T-helper 2 cell treated with Interferon-gamma antibody and Interleukin-4, amounts not matched to agents 100 ng/mL and 5 ng/mL, for 36 hours (primary cell): ENCODE data around the gene DAGLA. TPM values are rescaled to one million over a fixed set of nuclear protein-coding genes. Genes with fewer than 3 reads are reported as not detected.

Source experiments
- intact Hi-C: fragments of 100-400 bp; cut with micrococcal nuclease; formaldehyde crosslinking; loops from one replicate; pipeline ENCODE4 v1.15.1; 2023
- total RNA-seq: library from RNA; stranded (reverse); gene quantifications from 2 replicates; pipeline ENCODE4 v1.2.3, GENCODE V29; 2022

Gene DAGLA
- total RNA-seq, 1 donor from 2014 or later = 0.07 TPM

- intact Hi-C loops = loop anchor here (2.0 kb wide), 1 partner anchor 23 kb away; the partner anchor contains the start of gene MYRF
Observed at GRCh38 chr11:61775606-61776554, 95.7 kb downstream of the DAGLA start.

DNA sequence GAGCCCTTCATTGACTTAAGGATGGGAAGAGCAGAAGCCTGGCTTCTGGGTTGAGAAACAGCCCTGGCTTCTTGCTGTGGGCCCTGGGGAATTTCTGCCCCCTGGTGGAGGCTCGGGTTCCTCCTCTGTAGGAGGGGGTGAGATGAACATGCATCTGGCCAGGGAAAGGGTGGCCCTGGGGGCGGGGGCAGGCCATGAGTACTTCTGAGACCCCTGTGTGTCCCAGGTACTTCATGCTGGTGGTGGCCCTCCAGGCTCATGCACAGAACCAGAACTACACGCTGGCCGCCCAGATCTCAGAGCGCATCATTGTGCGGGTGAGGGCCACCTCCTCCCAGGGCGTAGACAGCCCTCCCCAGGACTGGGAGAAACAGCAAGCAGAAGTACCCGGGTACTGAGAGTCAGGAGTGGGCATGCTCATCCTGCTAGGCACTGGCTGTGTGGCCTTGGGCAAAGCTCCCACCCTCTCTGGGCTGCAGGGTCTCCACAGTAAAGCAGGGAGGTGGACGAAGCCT, 96.4 kb downstream of the DAGLA start:
- intact Hi-C loops = loop anchor here (2.0 kb wide), 1 partner anchor 24 kb away; the partner anchor contains the start of gene MYRF

DNA sequence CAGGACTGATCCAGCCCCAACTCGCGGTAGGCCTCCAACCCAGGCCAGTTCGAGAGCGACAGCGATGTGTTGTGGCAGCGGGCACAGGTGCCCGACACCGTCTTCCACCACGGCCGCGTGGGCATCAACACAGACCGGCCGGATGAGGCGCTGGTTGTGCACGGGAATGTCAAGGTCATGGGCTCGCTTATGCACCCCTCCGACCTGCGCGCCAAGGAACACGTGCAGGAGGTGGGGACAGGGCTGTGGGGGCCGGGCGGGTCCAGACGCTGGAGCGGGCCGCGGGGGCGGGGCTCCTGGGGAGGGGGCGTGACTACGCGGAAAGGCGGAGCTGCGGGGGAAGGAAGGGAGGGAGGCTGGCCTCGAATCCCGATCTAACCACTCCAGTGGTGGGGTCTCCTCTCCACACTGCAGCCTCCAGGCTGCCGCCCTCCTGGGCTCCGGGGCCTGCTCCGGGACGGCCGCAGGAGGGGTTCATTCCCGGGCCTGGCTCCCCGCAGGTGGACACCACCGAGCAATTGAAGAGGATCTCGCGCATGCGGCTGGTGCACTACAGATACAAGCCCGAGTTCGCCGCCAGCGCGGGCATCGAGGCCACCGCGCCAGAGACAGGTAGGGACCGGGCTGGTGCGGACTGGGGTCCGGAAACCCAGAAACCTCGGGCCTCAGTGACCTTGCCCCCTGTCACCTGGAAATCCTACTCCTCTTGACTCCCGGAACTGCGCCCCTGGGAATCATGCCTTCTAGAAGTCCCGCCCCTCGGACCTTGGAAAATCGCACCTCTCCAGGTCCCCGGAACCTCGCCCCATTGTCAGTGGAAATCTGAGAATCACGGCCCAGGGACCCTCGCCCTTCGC, 97.3 kb downstream of the DAGLA start:
- intact Hi-C loops = loop anchor here (2.0 kb wide), 1 partner anchor 25 kb away; the partner anchor contains the start of gene MYRF

DNA sequence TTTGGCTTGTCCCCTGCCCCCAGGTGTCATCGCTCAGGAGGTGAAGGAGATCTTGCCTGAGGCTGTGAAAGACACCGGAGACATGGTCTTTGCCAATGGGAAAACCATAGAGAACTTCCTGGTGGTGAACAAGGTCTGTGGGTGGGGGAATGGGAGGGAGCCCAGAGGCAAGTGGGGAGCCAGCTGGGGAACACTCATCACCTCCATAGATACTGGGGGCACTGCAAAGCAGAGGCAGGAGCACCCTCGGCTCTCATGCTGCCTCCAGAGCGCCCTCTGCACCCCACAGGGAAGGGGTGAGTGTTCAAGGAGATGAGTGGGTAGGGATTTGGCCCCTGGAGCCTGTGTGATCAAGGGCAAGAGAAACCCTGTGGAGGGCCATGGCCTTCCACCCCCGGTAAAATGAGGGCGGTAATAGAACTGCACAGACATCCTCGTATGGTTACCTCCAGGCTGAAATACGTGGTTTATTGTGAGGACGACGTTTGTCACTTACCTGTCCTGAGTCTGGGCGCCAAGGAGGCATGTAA, 98.2 kb downstream of the DAGLA start:
- intact Hi-C loops = no loop called here

GRCh38 chr11:61778920-61779650, 98.9 kb downstream of the DAGLA start:
- intact Hi-C loops = no loop called here

- intact Hi-C loops = no loop called here
Observed at GRCh38 chr11:61779666-61780525, 99.7 kb downstream of the DAGLA start.

- intact Hi-C loops = no loop called here
Observed at GRCh38 chr11:61780581-61781162, 100.5 kb downstream of the DAGLA start.

GRCh38 chr11:61781585-61781984, 101.4 kb downstream of the DAGLA start:
- intact Hi-C loops = no loop called here

- intact Hi-C loops = no loop called here
Observed at GRCh38 chr11:61782299-61782698, 102.1 kb downstream of the DAGLA start.

DNA sequence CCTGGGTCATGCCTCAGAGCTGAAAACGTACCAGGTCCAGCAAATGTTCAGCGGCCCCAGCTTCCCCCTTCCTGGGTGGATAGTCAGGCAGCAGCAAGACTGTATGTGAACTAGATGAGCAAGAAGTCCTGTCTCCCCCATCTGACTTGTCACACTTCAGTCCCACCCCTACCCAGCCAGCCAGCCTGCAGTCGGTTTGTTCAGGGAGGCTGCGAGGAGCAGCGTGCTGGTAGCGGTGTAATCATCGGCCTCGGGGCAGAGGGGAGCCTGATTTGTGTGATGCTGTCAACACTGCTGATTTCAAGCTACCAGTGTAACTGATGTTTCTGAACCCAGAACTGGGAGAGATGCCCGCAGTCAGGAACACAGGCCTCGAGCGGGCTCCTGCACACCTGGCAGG, 102.7 kb downstream of the DAGLA start:
- intact Hi-C loops = no loop called here

DNA sequence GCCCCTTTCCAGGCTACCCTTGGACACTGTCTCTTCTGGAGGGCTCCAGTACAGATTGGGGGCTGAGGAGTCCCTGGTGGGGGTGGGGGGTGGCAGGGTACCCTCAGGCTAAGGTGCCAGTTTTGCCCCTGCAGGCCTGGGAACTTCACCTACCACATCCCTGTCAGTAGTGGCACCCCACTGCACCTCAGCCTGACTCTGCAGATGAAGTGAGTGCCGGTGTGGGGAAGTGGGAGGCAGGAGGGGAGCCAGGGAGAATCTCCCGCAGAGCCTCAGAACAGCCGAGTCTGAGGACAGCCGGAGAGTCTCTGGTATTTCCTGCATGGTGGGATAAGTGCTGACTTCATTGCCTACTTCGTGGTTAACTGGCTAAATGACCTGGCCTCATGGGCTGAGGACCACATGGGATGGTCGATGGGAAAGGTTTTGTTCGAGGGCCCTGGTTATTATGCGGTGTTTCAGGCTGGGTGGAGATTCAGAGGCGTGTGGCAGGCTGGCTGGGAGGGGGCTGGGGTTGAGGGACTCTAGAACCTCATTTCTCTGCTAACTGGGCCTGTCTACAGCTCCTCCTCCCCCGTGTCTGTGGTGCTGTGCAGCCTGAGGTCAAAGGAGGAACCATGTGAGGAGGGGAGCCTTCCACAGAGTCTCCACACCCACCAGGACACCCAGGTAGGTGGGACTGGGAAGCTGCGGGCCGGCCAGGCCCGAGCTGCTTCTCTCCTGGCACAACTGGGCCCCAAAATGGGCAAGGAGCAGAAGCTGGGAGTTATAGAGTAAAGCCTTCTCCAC, 103.7 kb downstream of the DAGLA start:
- intact Hi-C loops = no loop called here

- intact Hi-C loops = no loop called here
Observed at GRCh38 chr11:61784506-61784805, 104.3 kb downstream of the DAGLA start.

GRCh38 chr11:61785837-61786402, 105.7 kb downstream of the DAGLA start:
- intact Hi-C loops = no loop called here

GRCh38 chr11:61787928-61788491, 107.8 kb downstream of the DAGLA start:
- intact Hi-C loops = no loop called here

DNA sequence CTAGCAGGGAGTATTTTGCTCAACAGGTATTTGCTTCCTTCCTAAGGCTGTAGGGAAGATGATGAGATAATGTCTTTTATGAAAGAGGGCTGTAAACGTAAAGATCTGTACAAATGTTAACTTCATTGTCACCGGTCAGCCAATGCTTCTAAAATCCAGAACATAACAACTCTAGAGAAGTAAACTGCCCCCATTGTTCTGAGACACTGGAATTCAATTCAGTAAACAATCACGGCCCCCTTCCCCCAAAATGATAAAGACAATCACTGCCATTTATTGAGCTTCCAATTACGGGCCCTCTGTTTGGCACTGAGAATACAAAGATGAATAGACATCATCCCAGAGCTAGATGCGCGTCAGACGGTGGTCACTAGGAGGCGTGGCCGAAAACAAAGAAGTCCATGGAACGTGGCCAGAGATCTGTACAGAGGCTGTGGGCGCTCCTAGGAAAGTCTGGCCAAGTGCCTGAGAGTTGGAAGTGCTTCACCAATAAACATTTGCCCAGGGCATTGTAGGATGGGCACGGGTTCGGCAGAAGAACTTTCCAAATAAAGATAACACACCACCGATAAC, 111.6 kb downstream of the DAGLA start:
- intact Hi-C loops = loop anchor here (1.0 to 5.0 kb wide), 6 partner anchors 23 to 331 kb away; partner anchors contain the start of genes FADS2 and FTH1

DNA sequence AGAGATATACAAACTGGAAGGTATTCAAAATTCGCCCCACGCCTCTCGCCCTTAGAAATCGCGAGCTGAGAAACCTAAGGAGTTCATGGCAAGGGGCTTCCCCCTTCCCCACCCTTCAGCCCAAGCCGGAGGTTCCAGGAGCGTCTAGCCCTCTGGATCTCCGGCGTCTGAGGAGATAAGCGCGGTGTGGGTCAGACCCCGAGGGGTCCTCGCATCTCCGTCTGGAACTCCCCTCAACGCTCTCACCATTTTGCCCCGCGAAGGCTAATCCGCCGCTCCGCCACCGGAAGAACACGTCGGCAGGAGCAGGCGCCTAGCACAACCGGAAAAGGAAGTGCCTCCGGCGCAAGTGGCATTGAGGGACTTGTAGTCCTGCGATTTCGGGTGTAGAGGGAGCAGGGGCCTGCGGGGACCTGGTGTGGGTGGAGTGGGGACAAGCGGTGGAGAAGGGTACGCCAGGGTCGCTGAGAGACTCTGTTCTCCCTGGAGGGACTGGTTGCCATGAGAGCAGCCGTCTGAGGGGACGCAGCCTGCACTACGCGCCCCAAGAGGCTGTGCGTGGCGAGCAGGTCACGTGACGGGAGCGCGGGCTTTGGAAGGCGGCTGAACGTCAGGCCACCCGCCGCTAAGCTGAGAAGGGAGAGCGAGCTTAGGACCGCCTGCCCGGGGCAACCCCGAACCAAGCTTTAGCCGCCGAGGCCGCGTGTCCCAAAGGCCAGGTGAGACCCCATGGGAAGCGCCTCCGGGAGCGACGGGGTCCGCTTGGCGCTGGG, 112.3 kb downstream of the DAGLA start, which contains the start of the genes FEN1 and TMEM258:
FEN1 (plus strand) TSS at position 602 of the 773 bp plus-strand sequence. CDS start 2,451 bp downstream, outside the sequence.
TMEM258 (minus strand) TSS at position 290 of the 773 bp plus-strand sequence; CDS start at position 249, 41 bp downstream.
- intact Hi-C loops = loop anchor here (1.0 to 5.0 kb wide), 6 partner anchors 23 to 331 kb away; partner anchors contain the start of genes FADS2 and FTH1
